Psoas muscle (tissue), 8 donors: ENCODE measurements around the gene PHLPP1. TPM values are rescaled to one million over a fixed set of nuclear protein-coding genes. Genes with fewer than 3 reads are reported as not detected.

ENCODE experiments used
- ATAC-seq, 4 donors: fragments of 200-7000 bp; cut with Tn5 transposase; one replicate each; pipeline ENCODE4 v1.9.1; 2020; ENCODE audit warnings: moderate library complexity in 3 of 4, mild to moderate bottlenecking in 2 of 4
- DNase-seq, 2 donors: peaks; one replicate each; pipeline ENCODE4 v3.0.0-alpha.2; 2020
- H3K27ac ChIP-seq: fragments of 200-600 bp; one replicate; pipeline ENCODE4 v1.8.0; 2022
- H3K27me3 ChIP-seq, 3 donors: fragments of 200-600 bp in 1 of 3; one replicate each; pipeline versions ENCODE4 v1.6.1 to v1.8.0; 2013 to 2022; ENCODE audit warnings: low read length in 2 of 3, mild to moderate bottlenecking in 2 of 3, moderate library complexity in 1 of 3; ENCODE audit not compliant: insufficient read depth in 3 of 3
- H3K36me3 ChIP-seq, 2 donors: fragments of 200-600 bp in 1 of 2; one replicate each; pipeline versions ENCODE4 v1.6.1 to v1.8.0; 2013 to 2022; ENCODE audit warnings: low read depth in 1 of 2, mild to moderate bottlenecking in 1 of 2, moderate library complexity in 1 of 2; ENCODE audit not compliant: insufficient read depth in 1 of 2
- H3K4me1 ChIP-seq: fragments of 200-600 bp; one replicate; pipeline ENCODE4 v1.8.0; 2022
- H3K4me3 ChIP-seq: fragments of 200-600 bp; one replicate; pipeline ENCODE4 v1.8.0; 2022; ENCODE audit warnings: mild to moderate bottlenecking
- H3K9me3 ChIP-seq: fragments of 200-600 bp; one replicate; pipeline ENCODE4 v1.8.0; 2022
- CTCF ChIP-seq: fragments of 200-600 bp; IDR thresholded peaks from one replicate; pipeline ENCODE4 v1.8.0; 2022; ENCODE audit warnings: antibody characterized with exemption
- WGBS, 3 donors: extraction: QIAGEN DNeasy Blood & Tissue Kit; methylation state at CpG; one replicate each; pipeline versions ENCODE4 v1.1.6 to v1.1.7; 2013; 5-methylcytosine and 5-hydroxymethylcytosine counted together
- intact Hi-C, 2 donors: fragments of 100-400 bp; cut with DNase I; formaldehyde crosslinking; loops; one replicate each; pipeline versions ENCODE4 v1.11.0 to v1.14.2; 2022
- polyA plus RNA-seq, 3 donors: library from polyadenylated mRNA; stranded (reverse); fragments of 200-250 nt; gene quantifications; one replicate each; pipeline ENCODE4 v1.2.3, GENCODE V29; 2013
- total RNA-seq, 4 donors: library from RNA; stranded (reverse); fragmentation: NEBNext Ultra II Directional in 2 of 4; extraction: Animal tissue kit (Norgen Biotek cat#: 25700) in 2 of 4; gene quantifications; one replicate each; pipeline versions ENCODE4 v1.2.1 to v1.2.4, GENCODE V29; 2021 to 2023
- donor health status: healthy with polysubstance abuse.
- donor health status: DM: no; HTN: no; CAD: no; lungs with moderate emphysema.
- donor health status: Bipolar disorder and iron deficiency.
- donor health status: healthy.
- donor health status: DM: yes; HTN: yes; CAD: no.
- donor health status: DM: no; HTN: no; CAD: no.
- donor health status: DM: no; HTN: no; CAD: no.
- donor health status: DM: yes; HTN: yes; CAD: no.

Gene PHLPP1
- total and polyA plus RNA-seq, 7 donors: 0.79 to 6.4 (median 3.5) TPM

- Histone ChIP-seq H3K27me3 (no peaks in the 10 kb centered on the region), H3K4me3 (no peak overlapping the region), H3K4me1 (no peaks in the 10 kb centered on the region), H3K9me3 (no peaks in the 10 kb centered on the region), H3K36me3 (peaks cover 0 to 38% of the 10 kb centered on the region in 2 donors), H3K27ac (no peak overlapping the region)
- WGBS, 3 donors: 81 to 92% (median 82%) methylated on average over 4 of the region's 4 CpGs
- intact Hi-C loops: no loop called here
- DNase-seq (no peak), ATAC-seq (no peak)
- no peak for TF ChIP-seq CTCF
Observed at GRCh38 chr18:62977512-62977911, 262.2 kb downstream of the PHLPP1 start.

GRCh38 chr18:62978251-62979049 is 263.1 kb downstream of the PHLPP1 start:
- no peak overlapping the region for H3K27ac ChIP-seq
- 95 to 96% (median 95%) methylated on average over 42 of the region's 42 CpGs for WGBS, 3 donors
- H3K27me3 ChIP-seq: no peaks in the 10 kb centered on the region
- intact Hi-C loops: loop anchor here in 1 of 2 donors (1.0 kb wide), 1 partner anchor 263 kb away; the partner anchor contains the start of gene PHLPP1
- no peak for TF ChIP-seq CTCF
- DNase-seq: no peak
- H3K36me3 ChIP-seq: peaks cover 0 to 36% of the 10 kb centered on the region in 2 donors
- no peaks in the 10 kb centered on the region for H3K9me3 ChIP-seq
- H3K4me3 ChIP-seq: no peak overlapping the region
- H3K4me1 ChIP-seq: no peaks in the 10 kb centered on the region
- no peak for ATAC-seq

- Histone ChIP-seq H3K9me3 (no peaks in the 10 kb centered on the region), H3K4me1 (no peaks in the 10 kb centered on the region), H3K36me3 (peaks cover 0 to 36% of the 10 kb centered on the region in 2 donors), H3K27me3 (no peaks in the 10 kb centered on the region), H3K27ac (no peak overlapping the region), H3K4me3 (no peak overlapping the region)
- 51 to 68% (median 52%) methylated on average over 13 of the region's 13 CpGs for WGBS, 3 donors
- DNase-seq (peak; percentile 50 to 73), ATAC-seq (peak; percentile 57 to 77 (median 62))
- no peak for TF ChIP-seq CTCF
- intact Hi-C loops: loop anchor here in 1 of 2 donors (1.0 kb wide), 1 partner anchor 264 kb away; the partner anchor contains the start of gene PHLPP1
Observed at GRCh38 chr18:62979176-62979575, 263.8 kb downstream of the PHLPP1 start.

- no peak for ATAC-seq
- H3K27ac ChIP-seq: no peak overlapping the region
- no peaks in the 10 kb centered on the region for H3K27me3 ChIP-seq
- WGBS, 3 donors: 51 to 71% (median 56%) methylated on average over 4 of the region's 4 CpGs
- intact Hi-C loops: loop anchor here (1.0 to 10.0 kb wide), 5 partner anchors 265 to 795 kb away; partner anchors contain the start of genes PHLPP1 (in 1 of the 2), PIGN (in 1 of the 2) and RELCH (in 1 of the 2)
- no peak for DNase-seq
- H3K4me1 ChIP-seq: no peaks in the 10 kb centered on the region
- H3K9me3 ChIP-seq: no peaks in the 10 kb centered on the region
- peaks cover 0 to 36% of the 10 kb centered on the region in 2 donors for H3K36me3 ChIP-seq
- TF ChIP-seq CTCF: no peak
- no peak overlapping the region for H3K4me3 ChIP-seq
Observed at GRCh38 chr18:62979900-62980299, 264.6 kb downstream of the PHLPP1 start.
